Osteocyte (in vitro differentiated cells): ENCODE measurements around the gene ATG13. TPM values are rescaled to one million over a fixed set of nuclear protein-coding genes. Genes with fewer than 3 reads are reported as not detected.
A peak's percentile ranks its signal among the peaks of the same experiment; 100 is the strongest.

Source experiments
- DNase-seq: peaks from one replicate; pipeline ENCODE4 v3.0.0; 2021; ENCODE audit warnings: mixed read lengths; ENCODE audit not compliant: unreplicated experiment; ENCODE audit errors: extremely low spot score
- H3K27ac Mint-ChIP-seq: one replicate; pipeline ENCODE4 v1.8.0; 2021; ENCODE audit warnings: mild to moderate bottlenecking, mixed read lengths; ENCODE audit not compliant: unreplicated experiment
- H3K27me3 Mint-ChIP-seq: one replicate; pipeline ENCODE4 v1.8.0; 2021; ENCODE audit warnings: mixed read lengths; ENCODE audit not compliant: unreplicated experiment
- H3K36me3 Mint-ChIP-seq: one replicate; pipeline ENCODE4 v1.8.0; 2021; ENCODE audit warnings: mixed read lengths; ENCODE audit not compliant: unreplicated experiment
- H3K4me1 Mint-ChIP-seq: one replicate; pipeline ENCODE4 v1.8.0; 2021; ENCODE audit warnings: mixed read lengths; ENCODE audit not compliant: unreplicated experiment
- H3K4me3 Mint-ChIP-seq: one replicate; pipeline ENCODE4 v1.8.0; 2021; ENCODE audit warnings: mild to moderate bottlenecking, moderate library complexity, mixed read lengths; ENCODE audit not compliant: unreplicated experiment
- H3K9me3 Mint-ChIP-seq: one replicate; pipeline ENCODE4 v1.8.0; 2021; ENCODE audit warnings: mixed read lengths; ENCODE audit not compliant: unreplicated experiment
- CTCF ChIP-seq: fragments of 200-600 bp; sonication (generic); IDR thresholded peaks from 2 replicates; pipeline ENCODE4 v1.5.0; 2021; ENCODE audit warnings: antibody characterized with exemption, mild to moderate bottlenecking, moderate library complexity
- total RNA-seq: library from RNA; stranded (reverse); gene quantifications from 2 replicates; pipeline ENCODE4 v1.2.1, GENCODE V29; 2021

ATG13 gene
- total RNA-seq, 1 donor from 2014 or later, result 87.2 TPM

GRCh38 chr11:46588131-46588530 is 29.2 kb upstream of the ATG13 start:
- H3K9me3 Mint-ChIP-seq, result no peaks in the 10 kb centered on the region
- no peaks in the 10 kb centered on the region for H3K27me3 Mint-ChIP-seq
- TF ChIP-seq CTCF, result no peak
- H3K4me1 Mint-ChIP-seq, result peaks cover 37% of the 10 kb centered on the region
- peaks cover 7% of the 10 kb centered on the region for H3K36me3 Mint-ChIP-seq
- DNase-seq, result no peak
- no peak overlapping the region for H3K4me3 Mint-ChIP-seq
- H3K27ac Mint-ChIP-seq, result no peak overlapping the region

- no peak overlapping the region for H3K27ac Mint-ChIP-seq
- DNase-seq, result no peak
- H3K4me3 Mint-ChIP-seq, result no peak overlapping the region
- peaks cover 39% of the 10 kb centered on the region for H3K4me1 Mint-ChIP-seq
- TF ChIP-seq CTCF, result no peak
- no peaks in the 10 kb centered on the region for H3K27me3 Mint-ChIP-seq
- no peaks in the 10 kb centered on the region for H3K9me3 Mint-ChIP-seq
- peaks cover 7% of the 10 kb centered on the region for H3K36me3 Mint-ChIP-seq
Observed at GRCh38 chr11:46588915-46589314, 28.4 kb upstream of the ATG13 start.

- no peaks in the 10 kb centered on the region for H3K27me3 Mint-ChIP-seq
- TF ChIP-seq CTCF, result no peak
- no peak for DNase-seq
- H3K9me3 Mint-ChIP-seq, result no peaks in the 10 kb centered on the region
- peaks cover 44% of the 10 kb centered on the region for H3K4me1 Mint-ChIP-seq
- H3K4me3 Mint-ChIP-seq, result peak overlapping the region; percentile 12
- peaks cover 7% of the 10 kb centered on the region for H3K36me3 Mint-ChIP-seq
- H3K27ac Mint-ChIP-seq, result peak overlapping the region; percentile 25
Observed at GRCh38 chr11:46590740-46591605, 26.4 kb upstream of the ATG13 start.

GRCh38 chr11:46593550-46594373 is 23.6 kb upstream of the ATG13 start, which contains the start of gene AMBRA1:
Gene AMBRA1 (minus strand): TSS chr11:46594023. CDS start chr11:46548380, 45,643 bp downstream.
- TF ChIP-seq CTCF, result no peak
- H3K9me3 Mint-ChIP-seq, result no peaks in the 10 kb centered on the region

GRCh38 chr11:46594374-46594700 is 23.0 kb upstream of the ATG13 start:
- Mint-ChIP-seq H3K27ac (peak overlapping the region; percentile 98), H3K4me3 (peak overlapping the region; percentile 98)
- TF ChIP-seq CTCF, result no peak

More at GRCh38 chr11:46593550-46594373, 23.6 kb upstream of the ATG13 start, which contains the start of gene AMBRA1:
- Mint-ChIP-seq H3K4me1 (peaks cover 38% of the 10 kb centered on the region), H3K27ac (peak within 1 kb of the TSS; percentile 98), H3K4me3 (peak within 1 kb of the TSS; percentile 98), H3K36me3 (peaks cover 7% of the 10 kb centered on the region), H3K27me3 (no peaks in the 10 kb centered on the region)
- DNase-seq, result peak; percentile 93

More at GRCh38 chr11:46594374-46594700, 23.0 kb upstream of the ATG13 start:
- H3K36me3 Mint-ChIP-seq, result peaks cover 7% of the 10 kb centered on the region
- H3K27me3 Mint-ChIP-seq, result no peaks in the 10 kb centered on the region
- no peak for DNase-seq
- H3K4me1 Mint-ChIP-seq, result peaks cover 33% of the 10 kb centered on the region
- H3K9me3 Mint-ChIP-seq, result no peaks in the 10 kb centered on the region
